GM12878 (cell line): ENCODE data around the gene LILRB2. TPM values are rescaled to one million over a fixed set of nuclear protein-coding genes. Genes with fewer than 3 reads are reported as not detected.

ENCODE experiments used
- ATAC-seq: fragments of 200-7000 bp; cut with Tn5 transposase; 3 replicates; pipeline ENCODE4 v1.9.1; 2020; ENCODE audit warnings: mild to moderate bottlenecking, moderate library complexity
- BruUV-seq: library from RNA; stranded (reverse); fragments of 400-500 nt; replicated peaks from 2 replicates; lab custom pipeline; 2021; lab: Mats Ljungman, UMichigan
- CTCF ChIA-PET: fragments of 300-600 bp; sonication (Branson Sonifier 250); formaldehyde crosslinking; extraction: SDS; loops from one replicate; lab custom pipeline; 2021; ENCODE audit warnings: inconsistent platforms; lab: Yijun Ruan, JAX
- POLR2A ChIA-PET: fragments of 350-600 bp; formaldehyde crosslinking; extraction: SDS; loops from one replicate; lab custom pipeline; 2021; ENCODE audit warnings: inconsistent platforms; lab: Charles Lee
- RAD21 ChIA-PET: fragments of 300-600 bp; sonication (Branson Sonifier 250); formaldehyde crosslinking; loops from one replicate; lab custom pipeline; 2023; ENCODE audit warnings: antibody characterized with exemption; ENCODE audit not compliant: unreplicated experiment; lab: Charles Lee
- SMC1A ChIA-PET: fragments of 300-600 bp; sonication (Branson Sonifier 250); formaldehyde crosslinking; loops from one replicate; lab custom pipeline; 2023; ENCODE audit not compliant: unreplicated experiment, uncharacterized antibody; lab: Charles Lee
- DNase-seq: peaks from one replicate; pipeline ENCODE4 v3.0.0-alpha.2; 2011; ENCODE audit warnings: low read depth, low spot score
- FAIRE-seq: peaks from 3 replicates; lab custom pipeline; 2011; peaks lifted over from hg19 to GRCh38; lab: Jason Lieb, UNC
- H2AFZ ChIP-seq: 2 replicates; pipeline ENCODE4 v1.6.0; 2011; ENCODE audit warnings: low read depth, low read length, control low read depth; ENCODE audit not compliant: control insufficient read depth
- H3K27ac ChIP-seq: 2 replicates; pipeline ENCODE4 v1.5.1; 2011; ENCODE audit warnings: control low read depth; ENCODE audit not compliant: control insufficient read depth, insufficient read depth
- H3K27me3 ChIP-seq, 2 experiments: replicated peaks in 1 of 2; 2 replicates each; pipeline versions ENCODE4 v1.6.0 to v1.6.1; 2011; ENCODE audit warnings: low read length in 1 of 2; ENCODE audit not compliant: control insufficient read depth in 2 of 2, insufficient read depth in 2 of 2
- H3K36me3 ChIP-seq, 2 experiments: 2 replicates each; pipeline ENCODE4 v1.5.1; 2011; ENCODE audit warnings: low read length in 1 of 2; ENCODE audit not compliant: control insufficient read depth in 2 of 2, insufficient read depth in 2 of 2
- H3K4me1 ChIP-seq: 2 replicates; pipeline ENCODE4 v1.6.1; 2011; ENCODE audit warnings: mild to moderate bottlenecking, low read length, moderate library complexity, mixed read lengths; ENCODE audit not compliant: control insufficient read depth, insufficient read depth
- H3K4me2 ChIP-seq: 2 replicates; pipeline ENCODE4 v1.6.0; 2011; ENCODE audit warnings: control low read depth; ENCODE audit not compliant: control insufficient read depth, insufficient read depth
- H3K4me3 ChIP-seq: fragments of 200-600 bp; sonication (generic); 2 replicates; pipeline ENCODE4 v1.5.1; 2016
- H3K79me2 ChIP-seq: 2 replicates; pipeline ENCODE4 v1.6.0; 2011; ENCODE audit warnings: low read length; ENCODE audit not compliant: control insufficient read depth, insufficient read depth
- H3K9ac ChIP-seq: 2 replicates; pipeline ENCODE4 v1.8.0; 2011; ENCODE audit warnings: low read length, control low read depth, mixed read lengths; ENCODE audit not compliant: control insufficient read depth, insufficient read depth
- H3K9me3 ChIP-seq: replicated peaks from 3 replicates; pipeline ENCODE4 v1.5.1; 2011; ENCODE audit warnings: mild to moderate bottlenecking, low read length; ENCODE audit not compliant: control insufficient read depth, insufficient read depth
- H4K20me1 ChIP-seq: 2 replicates; pipeline ENCODE4 v1.6.0; 2011; ENCODE audit not compliant: control insufficient read depth, insufficient read depth
- CBX3 ChIP-seq: fragments of 200-600 bp; sonication (generic); IDR thresholded peaks from 2 replicates; pipeline ENCODE4 v1.6.1; 2016; ENCODE audit warnings: low read depth, borderline replicate concordance
- CBX5 ChIP-seq: sonication (generic); IDR thresholded peaks from 2 replicates; pipeline ENCODE4 v1.6.1; 2016; ENCODE audit warnings: low read depth, moderate library complexity, mild to moderate bottlenecking, inconsistent platforms
- CEBPB ChIP-seq, 2 experiments: fragments of 150-350 bp in 1 of 2; IDR thresholded peaks; 2 replicates each; pipeline ENCODE4 v1.6.1; 2012 to 2014; ENCODE audit warnings: low read depth in 2 of 2, low read length in 2 of 2, borderline replicate concordance in 1 of 2, inconsistent platforms in 1 of 2
- E2F4 ChIP-seq: IDR thresholded peaks from 2 replicates; pipeline ENCODE4 v1.6.1; 2012; ENCODE audit warnings: low read depth, low read length, improper control_type of control experiment
- EED ChIP-seq: sonication (generic); IDR thresholded peaks from 2 replicates; pipeline ENCODE4 v1.6.1; 2016; ENCODE audit warnings: antibody characterized with exemption, low read depth
- EZH2 ChIP-seq: IDR thresholded peaks from 2 replicates; pipeline ENCODE4 v1.6.1; 2012; ENCODE audit warnings: low read depth, mild to moderate bottlenecking, control low read depth, inconsistent platforms, low read length, borderline replicate concordance; ENCODE audit not compliant: control insufficient read depth
- FOXK2 ChIP-seq: fragments of 450-650 bp; IDR thresholded peaks from 2 replicates; pipeline ENCODE4 v1.6.1; 2017; ENCODE audit warnings: mild to moderate bottlenecking, moderate library complexity
- GABPA ChIP-seq: IDR thresholded peaks from 2 replicates; pipeline ENCODE4 v1.6.1; 2014; ENCODE audit warnings: antibody characterized with exemption, low read depth, mild to moderate bottlenecking, inconsistent platforms
- KAT2A ChIP-seq: conservative IDR thresholded peaks from 2 replicates; pipeline ENCODE4 v1.6.1; 2011; ENCODE audit warnings: low read depth, low read length; ENCODE audit not compliant: control insufficient read depth
- MYC ChIP-seq: IDR thresholded peaks from 2 replicates; pipeline ENCODE4 v1.6.1; 2011; ENCODE audit warnings: mild to moderate bottlenecking, low read length, moderate library complexity, inconsistent platforms; ENCODE audit not compliant: insufficient read depth, insufficient replicate concordance, insufficient read length, severe bottlenecking
- PAX5 ChIP-seq: IDR thresholded peaks from 2 replicates; pipeline ENCODE4 v1.6.1; 2011; ENCODE audit warnings: low read depth, low read length, borderline replicate concordance
- PBX3 ChIP-seq: IDR thresholded peaks from 2 replicates; pipeline ENCODE4 v1.6.1; 2011; ENCODE audit warnings: mild to moderate bottlenecking, low read depth, low read length, moderate library complexity; ENCODE audit not compliant: insufficient replicate concordance
- SIX5 ChIP-seq: IDR thresholded peaks from 2 replicates; pipeline ENCODE4 v1.6.1; 2011; ENCODE audit warnings: mild to moderate bottlenecking, low read depth, low read length, moderate library complexity; ENCODE audit not compliant: severe bottlenecking
- SMARCA5 ChIP-seq: fragments of 450-650 bp; IDR thresholded peaks from 2 replicates; pipeline ENCODE4 v1.6.1; 2017; ENCODE audit warnings: mild to moderate bottlenecking
- SREBF1 ChIP-seq: IDR thresholded peaks from 2 replicates; pipeline ENCODE4 v1.6.1; 2012; ENCODE audit warnings: mild to moderate bottlenecking, low read length
- SRF ChIP-seq, 2 experiments: IDR thresholded peaks; 2 replicates each; pipeline ENCODE4 v1.6.1; 2011; ENCODE audit warnings: low read depth in 2 of 2, low read length in 2 of 2, mild to moderate bottlenecking in 1 of 2, moderate library complexity in 1 of 2
- SUZ12 ChIP-seq: fragments of 200-600 bp; sonication (generic); IDR thresholded peaks from one replicate; pipeline ENCODE4 v1.6.1; 2018; ENCODE audit warnings: antibody characterized with exemption, mild to moderate bottlenecking; ENCODE audit not compliant: unreplicated experiment
- TCF12 ChIP-seq: IDR thresholded peaks from 2 replicates; pipeline ENCODE4 v1.6.1; 2011; ENCODE audit warnings: low read depth, mild to moderate bottlenecking, low read length
- ZNF217 ChIP-seq: fragments of 450-650 bp; IDR thresholded peaks from 2 replicates; pipeline ENCODE4 v1.6.1; 2017; ENCODE audit warnings: antibody characterized with exemption, mild to moderate bottlenecking
- WGBS: methylation state at CpG from one replicate; pipeline ENCODE4 v1.1.6; 2016; ENCODE audit warnings: low lambda C conversion rate; ENCODE audit not compliant: insufficient replicate concordance, insufficient coverage; ENCODE audit errors: missing lambda C conversion rate; 5-methylcytosine and 5-hydroxymethylcytosine counted together
- in situ Hi-C: fragments of 300-500 bp; cut with MboI; formaldehyde crosslinking; loops from 9 replicates; pipeline ENCODE4 v1.14.3; 2018; ENCODE audit warnings: mixed read lengths
- intact Hi-C: fragments of 100-400 bp; cut with micrococcal nuclease; formaldehyde crosslinking; loops from one replicate; pipeline ENCODE4 v1.14.2; 2022; ENCODE audit not compliant: unreplicated experiment
- polyA plus RNA-seq, 11 experiments: library from polyadenylated mRNA; depleted of rRNA in 4 of 11; unstranded in 6 of 11; stranded (reverse) in 5 of 11; fragments of >200 nt; fragmentation: Nextera tagmentation in 4 of 11; fragmentation: Illumina TruSeq in 1 of 11; extraction: Ambion mirVana in 4 of 11; extraction: Trizol in 1 of 11; gene quantifications; 1 replicate in 1 of 11; 2 replicates in 10 of 11; pipeline versions ENCODE4 v1.2.1 to v1.2.3, GENCODE V29; 2011 to 2016; ENCODE audit warnings: inconsistent platforms in 2 of 11, missing spikeins in 2 of 11, low read depth in 1 of 11
- total RNA-seq, 4 experiments: library from RNA; depleted of rRNA in 3 of 4; stranded (reverse); fragments of >200 nt in 3 of 4; fragmentation: Illumina TruSeq in 1 of 4; extraction: Trizol in 1 of 4; gene quantifications; 2 replicates each; pipeline versions ENCODE4 v1.2.1 to v1.2.3, GENCODE V29; 2013 to 2021

Gene LILRB2
- total and polyA plus RNA-seq, 10 of the 15 experiments (the other 5 are each of a cell fraction or from before 2014, with no cell fraction given): 0.08 to 0.18 (median 0.15) TPM; not detected in 4

- TF ChIP-seq PBX3 (no peak), CEBPB (IDR thresholded peaks at IDR 0.05; ENCODE audit: borderline replicate concordance in 1 of 2, low read depth in 2 of 2, low read length in 2 of 2) (no peak), SUZ12 (no peak)
Measured at GRCh38 chr19:54254195-54254906, 26.6 kb downstream of the LILRB2 start (continued).

- Histone ChIP-seq H3K9me3 (no peaks in the 10 kb centered on the region), H3K79me2 (no peaks in the 10 kb centered on the region), H4K20me1 (no peaks in the 10 kb centered on the region), H3K4me3 (no peak overlapping the region), H3K27me3 (peaks cover 0 to 4% of the 10 kb centered on the region in 2 experiments; a peak in 1 of 4 replicates), H3K4me1 (no peaks in the 10 kb centered on the region), H3K9ac (no peak overlapping the region), H3K27ac (no peak overlapping the region), H2AFZ (no peak overlapping the region), H3K36me3 (no peaks in the 10 kb centered on the region), H3K4me2 (no peak overlapping the region)
- SMC1A ChIA-PET: no interaction called here
- RAD21 ChIA-PET: no interaction called here
- no peak for TF ChIP-seq FOXK2
- no peak for TF ChIP-seq SMARCA5
- no peak for TF ChIP-seq TCF12
- no peak for TF ChIP-seq CBX3
- no peak for TF ChIP-seq EZH2
- TF ChIP-seq SRF (IDR thresholded peaks at IDR 0.05; ENCODE audit: low read depth in 2 of 2, low read length in 2 of 2): no peak
- no peak for TF ChIP-seq SREBF1
- TF ChIP-seq ZNF217: no peak
- no peak for TF ChIP-seq CBX5
- no peak for TF ChIP-seq GABPA
- TF ChIP-seq EED: no peak
- no peak for TF ChIP-seq SIX5
- TF ChIP-seq MYC: no peak
- no peak for TF ChIP-seq PAX5
- TF ChIP-seq E2F4: no peak
- no peak for TF ChIP-seq KAT2A
- TF ChIP-seq CEBPB (IDR thresholded peaks at IDR 0.05; ENCODE audit: borderline replicate concordance in 1 of 2, low read depth in 2 of 2, low read length in 2 of 2): no peak
- DNase-seq (no peak), ATAC-seq (no peak), FAIRE-seq (no peak)
- intact Hi-C loops: no loop called here
- in situ Hi-C loops: no loop called here
- CTCF ChIA-PET: interaction anchor here (0.7 kb wide), 1 partner anchor 137 kb away, joined by 3 read pairs; no protein-coding TSS in a partner anchor
- no TSS peak for BruUV-seq
- POLR2A ChIA-PET: no interaction called here
- WGBS: 27% methylated on average over 23 of the region's 23 CpGs
Measured at GRCh38 chr19:54253331-54254194, 27.3 kb downstream of the LILRB2 start.
